ENCODE measurements around the gene MSMB.

The MSMB gene

DNA sequence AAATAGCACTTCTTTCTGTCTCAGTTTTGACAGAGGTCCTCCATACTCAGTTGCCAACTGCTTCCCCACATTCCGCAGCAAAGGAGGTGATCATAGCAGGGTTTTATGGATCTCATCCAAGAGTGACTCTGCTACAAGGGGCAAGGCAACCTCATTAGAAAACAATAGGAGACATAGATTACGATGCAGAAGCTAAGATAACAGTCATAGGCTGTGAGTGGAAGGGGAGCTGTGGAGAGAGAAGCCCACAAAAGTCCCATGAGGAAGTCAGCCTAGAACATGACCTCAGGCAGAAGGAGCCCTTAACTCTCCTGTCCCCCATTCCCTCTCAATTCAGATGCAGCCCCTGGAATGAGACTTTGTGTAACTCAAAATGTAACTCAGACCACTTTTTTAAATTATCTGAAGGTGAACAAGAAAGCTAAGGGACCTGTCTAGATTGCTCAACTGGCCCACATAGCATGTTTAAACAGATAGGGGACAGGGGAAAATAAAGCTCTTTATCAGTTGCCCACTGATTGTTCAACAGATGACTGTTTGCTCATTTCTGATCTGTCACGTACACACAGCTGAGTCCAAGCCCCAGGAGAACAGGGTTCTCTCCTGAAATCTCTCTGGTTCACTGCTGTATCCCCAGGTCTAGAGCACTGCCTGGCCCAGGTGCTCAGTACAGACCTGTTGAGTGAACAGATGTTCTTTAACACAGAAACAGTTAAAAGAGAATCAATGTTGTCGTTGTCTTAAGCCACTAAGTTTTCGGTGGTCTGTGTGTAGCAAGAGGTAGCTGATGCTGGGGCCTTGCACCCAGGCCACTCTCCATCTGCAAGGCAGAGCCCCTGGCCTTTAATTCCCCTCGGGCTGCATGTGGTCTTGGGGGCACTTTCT lies 14.2 kb downstream of the MSMB start:
- DNase-seq: no peak

DNA sequence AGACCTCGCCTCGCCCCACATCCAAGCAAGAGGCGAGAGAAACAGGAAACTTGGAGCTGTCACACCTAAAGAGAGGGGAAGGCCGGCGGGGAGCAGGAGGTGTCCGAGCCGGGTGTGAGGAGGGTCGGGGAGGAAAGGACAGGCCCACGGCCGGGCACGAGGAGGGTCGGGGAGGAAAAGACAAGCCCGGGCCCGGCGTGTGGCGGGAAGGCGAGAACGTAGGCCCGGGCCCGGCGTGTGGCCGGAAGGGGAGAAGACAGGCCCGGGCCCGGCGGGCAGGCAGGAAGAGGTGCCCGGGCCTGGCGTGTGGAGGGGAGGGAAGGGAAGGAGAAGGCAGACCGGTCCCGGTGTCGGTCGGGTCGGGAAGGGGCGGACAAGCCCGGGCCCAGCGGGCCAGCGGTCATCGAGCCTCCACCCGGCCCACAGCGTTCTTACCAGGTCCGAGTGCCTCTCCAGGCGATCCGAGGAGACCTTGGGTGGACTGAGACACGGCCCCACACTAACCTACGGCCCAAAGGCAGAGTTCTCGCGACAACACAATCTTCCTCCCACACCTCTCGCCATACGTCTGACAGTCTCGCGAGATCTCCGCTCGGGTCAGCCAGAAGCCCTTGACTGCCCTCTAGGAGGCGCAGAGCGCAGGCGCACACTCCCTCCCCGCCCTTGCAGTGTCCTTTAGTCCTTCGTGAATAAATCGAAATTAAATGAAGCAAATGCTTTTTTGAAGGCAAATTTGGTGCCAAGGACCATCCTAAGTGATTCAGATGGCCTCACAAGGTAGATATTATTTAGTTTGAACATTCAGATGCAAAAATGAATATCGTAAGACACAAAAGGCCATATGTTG lies 15.8 kb downstream of the MSMB start, which contains the start of gene NCOA4:
TSS of gene NCOA4 (minus strand) at position 533 of the 847 bp plus-strand sequence. CDS start 13,943 bp downstream, outside the sequence.
- DNase-seq: peak; percentile 40 to 96 (median 88)

DNA sequence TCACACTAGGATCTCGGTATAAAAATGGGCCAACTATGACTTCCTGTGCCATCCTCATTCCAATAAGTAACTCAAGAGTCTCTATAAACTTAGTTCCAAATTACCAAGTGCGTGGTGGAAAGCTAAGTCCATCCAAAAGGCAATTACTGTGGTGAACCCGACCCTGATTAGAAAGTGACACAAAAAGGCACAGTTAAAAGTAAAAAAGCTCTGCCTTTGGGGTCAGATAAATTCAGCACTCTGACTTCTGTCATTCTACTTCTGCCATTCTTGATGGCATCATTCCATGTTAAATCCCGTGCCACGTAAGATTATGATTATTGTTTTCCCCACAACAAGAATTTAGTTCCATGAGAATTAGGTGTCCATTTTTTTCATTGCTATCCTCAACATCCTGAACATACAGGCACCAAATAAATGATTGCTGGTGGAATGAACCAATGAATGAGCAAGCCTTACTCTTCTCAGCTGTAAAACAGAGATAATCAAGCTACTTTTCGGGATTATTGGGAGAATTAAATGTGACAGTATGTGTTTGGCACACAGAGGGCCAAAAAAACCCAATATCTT lies 16.5 kb downstream of the MSMB start:
- no peak for DNase-seq

DNA sequence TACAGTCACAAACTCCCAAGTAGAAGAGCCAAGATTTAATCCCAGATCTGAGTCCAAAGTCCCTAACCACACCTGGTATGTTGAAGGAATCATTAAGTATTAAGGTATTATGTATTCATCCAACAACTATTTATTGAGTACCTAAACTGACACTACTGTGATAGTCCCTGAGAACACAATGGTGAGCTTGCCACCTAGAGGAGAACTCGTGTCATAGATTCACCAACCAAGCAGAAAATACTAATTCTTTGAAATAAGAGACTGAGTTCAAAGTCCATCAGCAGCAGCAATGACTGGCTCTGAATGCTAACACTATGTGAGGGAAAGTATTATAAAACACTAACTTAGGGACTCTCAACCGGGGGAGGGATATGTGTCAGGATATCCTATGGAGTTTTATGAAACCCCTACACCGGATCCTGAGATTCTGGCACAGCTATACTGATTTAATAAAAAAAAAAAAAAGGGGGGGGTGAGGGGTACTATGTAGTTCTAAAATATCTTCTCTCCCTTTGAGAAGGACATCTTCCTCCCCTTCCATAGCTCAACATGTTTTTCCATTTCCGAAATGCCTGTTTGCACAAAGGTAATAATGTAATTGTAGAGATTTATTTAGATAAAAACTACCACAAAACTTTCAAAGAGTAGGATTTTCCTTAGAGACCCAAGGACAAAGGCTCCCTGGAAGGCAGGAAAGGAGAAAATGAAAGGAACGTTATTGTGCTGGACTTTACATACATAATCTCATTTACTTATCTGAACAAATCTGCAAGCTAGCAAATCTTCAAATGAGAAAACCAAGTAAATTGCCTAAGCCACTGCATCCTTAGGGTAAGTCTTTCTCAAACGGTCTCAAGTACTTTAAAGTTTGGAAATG lies 17.2 kb downstream of the MSMB start:
- DNase-seq: peak in 1 of 14 donors; percentile 3

DNA sequence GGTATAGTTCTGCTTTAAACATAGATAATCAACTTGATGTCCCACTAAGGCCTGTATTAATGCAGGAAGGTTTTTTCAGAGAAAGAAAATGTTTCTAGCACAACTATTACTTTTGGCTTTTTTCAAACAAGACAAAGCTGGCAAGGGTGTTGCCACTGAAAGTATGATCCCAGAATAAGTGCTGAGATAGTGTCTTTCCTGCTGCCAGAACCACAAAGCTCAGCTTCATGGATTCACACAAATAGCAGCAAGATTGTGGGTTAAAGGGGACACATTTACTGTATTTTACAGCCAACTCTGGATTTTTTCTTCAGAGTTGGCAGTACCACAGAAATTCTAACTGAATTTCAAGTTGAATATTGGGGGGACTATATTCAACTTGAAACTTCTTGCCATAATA lies 20.0 kb downstream of the MSMB start:
- DNase-seq: no peak

DNA sequence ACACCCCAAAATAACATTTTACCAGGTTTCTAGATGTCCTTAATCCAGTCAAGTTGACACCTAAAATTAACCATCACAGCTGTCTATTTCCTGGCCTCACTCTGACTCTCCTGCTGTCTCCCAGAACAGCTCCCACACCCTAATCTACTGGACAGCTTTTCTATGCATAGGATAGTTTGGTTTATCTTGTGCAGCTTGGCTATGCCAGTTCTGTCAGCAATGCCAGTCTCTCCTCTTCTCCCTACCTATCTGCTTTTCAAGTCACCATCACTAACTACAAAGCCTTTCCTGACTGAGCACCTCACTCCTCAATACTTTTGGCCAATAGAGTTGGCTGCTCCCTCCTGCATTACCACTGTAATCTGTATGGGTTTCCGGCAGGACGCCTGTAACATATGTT lies 20.7 kb downstream of the MSMB start:
- no peak for DNase-seq

DNA sequence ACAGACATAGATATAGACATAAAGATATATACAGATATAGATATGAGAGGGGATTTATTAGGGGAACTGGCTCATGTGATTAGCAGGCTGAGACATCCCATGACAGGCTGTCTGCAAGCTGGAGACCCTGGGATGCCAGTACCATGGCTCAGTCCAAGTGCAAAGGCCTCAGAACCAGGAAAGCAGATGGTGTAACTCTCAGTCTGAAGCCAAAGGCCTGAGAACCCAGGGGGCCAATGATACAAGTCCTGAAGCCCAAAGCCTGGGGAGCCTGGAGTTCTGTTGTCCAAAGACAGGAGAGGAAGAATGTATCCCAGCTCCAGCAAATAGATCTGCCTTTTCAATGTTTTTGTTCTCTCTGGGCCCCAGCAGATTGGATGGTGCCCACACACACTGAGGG lies 21.1 kb downstream of the MSMB start:
- DNase-seq: peak in 2 of 14 donors; percentile 36 to 53

DNA sequence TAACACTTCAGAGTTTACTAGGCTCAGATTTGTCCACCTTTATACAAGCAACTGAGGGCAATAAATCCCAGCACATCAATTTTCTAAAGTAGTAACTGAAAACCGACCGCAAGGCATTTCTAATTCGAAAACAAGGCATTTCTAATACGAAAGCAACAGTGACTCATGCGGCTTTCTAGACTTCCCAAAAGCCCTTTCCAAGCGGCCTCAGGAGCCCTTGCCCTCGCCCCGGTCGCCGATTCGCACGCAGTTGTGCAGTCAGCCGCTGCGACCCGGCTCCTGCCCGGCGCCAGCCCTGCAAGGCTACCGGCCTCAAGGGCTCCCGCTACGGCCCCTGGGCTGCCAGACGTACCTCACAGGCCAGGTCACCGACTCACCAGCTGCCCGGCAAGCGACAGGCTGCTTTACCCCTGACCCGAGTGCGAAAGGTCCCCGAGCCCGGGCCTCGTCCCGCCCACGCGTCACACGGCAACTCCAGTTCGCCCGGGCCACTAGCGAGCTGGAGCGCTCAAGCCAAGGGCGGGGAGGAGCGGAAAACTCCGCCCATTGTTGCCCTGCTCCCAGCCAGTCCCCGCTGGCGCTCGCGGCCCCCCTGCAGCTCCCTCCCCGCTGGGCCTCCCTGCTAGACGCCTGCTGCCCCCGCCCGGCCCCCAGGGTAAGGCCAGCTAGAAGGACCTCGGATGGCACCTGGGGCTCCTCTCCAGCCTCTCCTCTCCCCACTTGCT lies 22.9 kb downstream of the MSMB start:
- DNase-seq: peak in 13 of 14 donors; percentile 48 to 94 (median 85)

DNA sequence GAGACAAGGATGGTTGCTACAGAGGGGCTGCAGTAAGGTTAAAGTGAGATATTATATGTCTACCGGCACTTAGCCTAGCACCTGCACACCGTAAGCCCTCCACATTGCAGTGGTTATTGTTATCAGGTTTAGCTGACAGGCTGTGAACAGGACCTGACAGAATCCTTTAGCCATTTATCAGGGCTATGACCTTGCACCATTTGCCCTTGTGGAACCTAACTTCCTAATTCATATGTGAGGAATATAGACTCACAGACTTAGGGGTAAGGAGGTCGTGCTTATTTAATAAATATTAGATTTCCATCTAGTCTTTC lies 25.8 kb downstream of the MSMB start:
- DNase-seq: no peak

DNA sequence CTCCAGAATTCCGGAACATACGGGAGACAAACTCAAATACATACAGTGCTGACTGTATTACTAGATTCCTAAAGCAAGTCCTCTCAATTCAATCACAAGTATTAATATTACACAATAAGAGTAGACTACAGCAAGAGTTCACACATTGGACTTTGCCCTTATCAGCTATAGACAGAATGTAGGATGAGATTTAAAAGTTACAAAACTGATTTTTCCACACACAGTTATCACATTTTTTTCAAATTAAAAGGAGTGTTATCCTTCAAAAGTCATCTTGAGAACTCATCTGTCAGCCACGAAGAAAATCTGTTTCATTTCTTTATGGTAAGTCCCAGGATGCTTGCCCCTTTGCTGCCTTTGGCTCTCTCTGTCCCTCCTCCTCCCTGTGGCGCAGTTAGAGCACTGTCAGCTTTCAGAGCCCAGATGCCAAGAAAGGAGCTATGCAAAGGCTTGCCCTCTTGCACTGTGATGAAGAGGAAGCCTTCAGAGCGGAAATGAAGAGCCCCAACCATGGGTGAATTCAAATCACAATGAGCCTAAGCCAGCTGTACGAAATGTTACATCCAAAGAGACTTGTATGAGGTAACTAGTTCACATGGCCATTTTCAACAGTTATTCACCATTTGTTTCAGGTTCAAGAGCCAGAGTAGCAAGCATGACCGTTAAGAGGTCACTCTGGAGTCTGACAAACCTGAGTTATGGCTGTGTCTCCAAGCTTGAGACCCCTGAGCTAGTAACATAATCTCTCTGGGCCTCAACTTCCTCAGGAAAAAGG lies 26.3 kb downstream of the MSMB start:
- peak in 6 of 14 donors; percentile 5 to 40 (median 14) for DNase-seq

DNA sequence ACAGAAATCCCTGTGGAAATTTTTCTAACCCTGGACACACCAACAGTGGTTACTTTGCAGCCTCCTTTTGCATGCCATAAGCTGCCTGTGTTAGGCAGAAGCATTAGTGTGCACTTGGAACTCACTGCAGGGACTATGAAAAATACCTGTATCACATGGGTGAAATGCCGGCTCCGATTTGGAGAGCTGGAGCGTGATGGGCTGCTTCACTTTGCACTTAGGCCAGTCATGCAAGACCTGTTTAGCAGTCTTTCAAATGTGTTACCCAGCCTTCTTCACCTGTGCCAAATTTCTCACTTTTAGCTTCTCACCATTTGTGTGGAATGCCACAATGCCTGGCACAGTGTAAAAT lies 26.9 kb downstream of the MSMB start:
- no peak for DNase-seq

DNA sequence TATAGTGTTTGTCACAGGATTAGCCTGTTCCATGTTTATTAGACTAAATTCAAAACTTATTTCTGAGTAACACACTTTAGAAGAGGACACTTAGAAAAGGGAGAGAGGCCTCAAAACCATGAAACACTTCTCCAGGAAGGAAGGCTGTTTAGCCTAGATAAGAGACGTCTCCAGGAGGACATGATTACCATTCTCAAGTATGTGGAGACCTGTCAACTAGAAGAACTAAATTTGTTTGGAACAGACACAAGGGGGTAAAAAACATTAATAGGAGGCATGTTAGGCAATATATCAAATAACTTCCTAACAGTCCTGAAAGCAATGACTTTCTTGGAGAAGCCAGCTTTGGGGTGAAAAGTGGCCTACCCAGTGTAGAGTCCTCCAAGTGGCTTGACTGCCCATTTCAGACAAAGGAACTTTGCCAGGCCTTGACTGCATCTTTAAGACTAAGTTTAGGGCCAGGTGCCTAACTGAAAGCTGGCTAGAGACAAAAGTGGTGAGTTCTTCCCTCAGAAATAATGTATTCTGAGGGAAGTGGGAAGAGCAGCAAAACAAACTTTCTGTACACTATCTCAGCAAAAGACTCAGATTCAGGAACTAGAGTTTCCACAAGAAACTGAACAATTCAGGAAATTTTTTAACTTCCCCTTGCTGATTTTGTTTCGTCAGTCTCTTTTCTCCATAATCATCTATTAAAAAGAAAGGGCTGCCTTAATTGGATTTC lies 27.5 kb downstream of the MSMB start:
- no peak for DNase-seq

DNA sequence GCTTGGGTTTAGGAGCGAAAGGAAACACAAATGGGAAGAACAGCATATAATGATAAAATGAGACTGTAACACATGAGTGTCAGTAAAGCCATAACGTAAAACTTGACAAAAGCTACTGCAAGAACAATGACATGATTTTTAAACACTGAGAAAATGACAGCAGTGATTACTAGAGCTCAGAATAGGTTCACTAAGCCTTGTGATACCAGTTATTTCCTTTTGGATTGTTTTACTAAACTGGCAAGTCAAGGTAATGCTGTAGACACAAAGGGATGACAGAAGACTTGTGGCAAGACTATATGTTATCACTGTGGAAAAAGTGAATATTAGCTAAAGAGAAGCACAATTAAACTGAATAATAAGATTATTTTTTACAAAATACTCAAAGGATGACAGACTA lies 28.3 kb downstream of the MSMB start:
- no peak for DNase-seq

DNA sequence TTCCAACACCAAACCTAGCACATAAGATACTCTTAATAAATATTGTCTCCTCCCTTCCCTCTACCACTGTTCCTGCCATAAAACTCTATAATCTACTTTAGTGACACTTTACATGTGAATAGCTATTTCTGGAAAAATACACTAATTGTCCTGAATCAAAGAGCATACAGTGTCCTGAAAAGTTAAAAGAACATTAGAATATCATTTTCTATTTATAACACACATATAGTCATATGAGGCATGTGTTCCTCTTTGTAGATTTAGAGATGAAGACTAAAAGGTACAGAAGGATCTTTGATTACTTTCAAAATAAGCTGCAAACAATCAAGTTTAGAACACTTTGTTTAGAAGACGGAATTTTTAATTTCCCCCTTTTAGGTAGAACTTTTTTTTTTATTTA lies 29.3 kb downstream of the MSMB start:
- no peak for DNase-seq

DNA sequence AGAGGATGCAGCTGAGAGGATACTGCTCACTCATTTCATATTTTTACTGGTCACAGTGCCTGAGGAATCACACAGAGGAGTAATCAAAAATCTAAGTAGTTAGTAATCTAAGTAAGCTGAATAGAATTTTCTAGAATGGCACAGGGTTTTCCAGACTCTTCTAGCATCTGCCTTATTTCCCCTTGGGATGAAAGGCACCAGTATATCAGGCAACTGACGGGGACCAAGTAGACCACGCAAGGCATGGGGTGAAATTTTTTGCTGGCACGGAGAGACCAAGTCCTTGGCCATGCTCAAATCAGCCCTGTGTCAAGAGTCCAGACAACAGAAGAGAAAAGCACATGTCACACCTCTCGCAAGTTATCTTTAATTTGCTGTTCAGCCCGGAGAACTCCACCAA lies 29.9 kb downstream of the MSMB start:
- DNase-seq: no peak

DNA sequence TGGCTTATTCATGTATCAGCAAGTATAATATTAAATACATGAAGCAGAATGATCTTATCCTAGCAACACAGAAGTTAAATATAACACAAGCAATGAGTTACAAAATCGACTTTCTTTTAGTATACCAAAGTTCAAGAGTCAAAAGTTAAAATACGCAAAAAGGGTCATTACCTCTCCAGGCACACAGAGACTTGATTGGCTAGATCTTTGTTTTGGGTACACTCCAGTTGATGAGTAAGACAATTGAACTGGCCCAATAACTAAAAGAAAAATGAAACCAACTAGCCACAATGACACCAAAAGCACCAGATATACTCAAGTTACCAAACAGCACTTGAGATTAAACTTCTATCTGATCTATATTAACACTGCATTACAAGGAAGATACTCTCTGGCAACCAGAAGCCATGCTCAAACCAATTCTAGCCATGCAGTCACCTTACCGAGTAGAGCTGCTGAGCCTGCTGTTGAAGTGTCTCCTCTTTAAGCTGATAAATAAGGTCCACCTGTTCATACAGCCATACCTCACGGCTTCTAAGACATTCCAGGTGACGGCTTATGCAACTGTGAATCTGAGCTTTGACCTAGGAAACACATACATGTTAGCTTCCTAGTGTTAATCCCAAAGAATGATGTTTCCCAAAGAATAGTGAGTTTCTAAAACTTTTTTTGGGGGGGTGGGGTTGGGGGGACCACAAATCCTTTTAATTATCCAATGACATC lies 31.2 kb downstream of the MSMB start:
- no peak for DNase-seq

DNA sequence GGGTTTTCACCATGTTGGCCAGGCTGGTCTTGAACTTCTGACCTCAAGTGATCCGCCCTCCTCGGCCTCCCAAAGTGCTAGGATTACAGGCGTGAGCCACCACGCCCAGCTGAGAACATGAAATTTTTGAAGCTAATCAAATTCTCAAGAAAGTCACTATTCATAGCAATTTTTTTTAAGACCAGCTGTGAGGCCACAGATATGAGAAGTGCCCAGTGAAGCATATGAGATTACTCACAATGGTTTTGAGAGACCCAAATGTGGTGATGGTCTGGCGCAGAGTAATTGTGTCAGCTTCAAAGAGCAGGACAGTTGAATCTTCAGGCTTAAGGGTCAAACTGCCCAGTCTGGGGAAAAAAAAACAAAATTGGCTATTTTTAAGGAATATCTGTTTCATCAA lies 31.9 kb downstream of the MSMB start:
- no peak for DNase-seq

DNA sequence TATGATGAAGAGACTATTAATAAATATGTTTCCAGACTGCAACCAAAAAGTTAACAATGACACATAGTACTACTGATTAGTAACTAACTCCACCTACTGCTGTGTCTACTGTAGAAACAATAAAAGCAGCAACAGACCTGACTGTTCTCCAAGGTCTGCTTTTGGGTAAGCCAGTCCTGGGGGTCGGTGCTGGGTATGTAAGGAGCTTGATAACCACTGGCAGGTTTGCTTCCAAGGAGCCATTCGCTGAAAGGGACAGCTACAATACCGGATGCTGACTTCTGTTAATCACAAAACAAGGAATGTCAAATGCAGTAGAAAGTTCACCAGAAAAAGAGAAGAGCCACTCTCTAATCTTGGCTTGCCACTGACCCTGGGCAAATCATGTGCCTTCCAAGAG lies 33.3 kb downstream of the MSMB start:
- no peak for DNase-seq

DNA sequence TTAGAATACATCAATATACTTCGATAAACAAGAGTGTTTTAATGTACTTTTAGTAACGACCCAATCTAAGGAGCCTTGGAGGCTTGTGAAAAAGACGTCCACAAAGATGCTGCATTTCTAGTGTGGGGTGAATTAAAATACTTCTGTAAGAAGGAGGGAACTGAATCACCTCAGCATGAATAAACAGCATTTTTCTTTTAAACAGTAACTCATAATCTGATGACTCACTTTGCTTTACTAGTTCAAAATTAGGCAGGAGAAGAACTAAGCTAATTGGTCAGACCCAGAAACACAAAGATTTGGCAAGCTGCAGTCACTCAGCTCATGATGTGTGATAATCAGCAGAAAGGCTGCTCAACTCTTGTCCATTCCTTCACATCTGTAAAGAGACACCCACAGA lies 39.9 kb downstream of the MSMB start:
- DNase-seq: no peak
